Activated CD4-positive, alpha-beta T cell treated with anti-CD3 and anti-CD28 coated beads, Interleukin-2, amount 10 ng/mL, durations not matched to agents 24 days and 14 days (primary cell): ENCODE measurements around the gene RILPL1. TPM values are rescaled to one million over a fixed set of nuclear protein-coding genes. Genes with fewer than 3 reads are reported as not detected.

Source experiments
- DNase-seq: peaks from one replicate; pipeline ENCODE4 v3.0.0; 2022
- H3K27ac Mint-ChIP-seq: one replicate; pipeline ENCODE4 v1.8.0; 2022; ENCODE audit warnings: mild to moderate bottlenecking, mixed read lengths
- H3K27me3 Mint-ChIP-seq: one replicate; pipeline ENCODE4 v1.8.0; 2022; ENCODE audit warnings: mixed read lengths
- H3K36me3 Mint-ChIP-seq: one replicate; pipeline ENCODE4 v1.8.0; 2022; ENCODE audit warnings: low read depth, mild to moderate bottlenecking, mixed read lengths
- H3K4me1 Mint-ChIP-seq: one replicate; pipeline ENCODE4 v1.8.0; 2021; ENCODE audit warnings: mixed read lengths
- H3K4me3 Mint-ChIP-seq: one replicate; pipeline ENCODE4 v1.8.0; 2022; ENCODE audit warnings: mild to moderate bottlenecking, moderate library complexity, mixed read lengths
- H3K9me3 Mint-ChIP-seq: one replicate; pipeline ENCODE4 v1.8.0; 2021; ENCODE audit warnings: mixed read lengths
- intact Hi-C: fragments of 100-400 bp; cut with micrococcal nuclease; formaldehyde crosslinking; loops from one replicate; pipeline ENCODE4 v1.15.1; 2023
- total RNA-seq: library from RNA; stranded (reverse); gene quantifications from 2 replicates; pipeline ENCODE4 v1.2.3, GENCODE V29; 2022

Gene RILPL1
- total RNA-seq, 1 donor from 2014 or later, result 4.1 TPM

DNA sequence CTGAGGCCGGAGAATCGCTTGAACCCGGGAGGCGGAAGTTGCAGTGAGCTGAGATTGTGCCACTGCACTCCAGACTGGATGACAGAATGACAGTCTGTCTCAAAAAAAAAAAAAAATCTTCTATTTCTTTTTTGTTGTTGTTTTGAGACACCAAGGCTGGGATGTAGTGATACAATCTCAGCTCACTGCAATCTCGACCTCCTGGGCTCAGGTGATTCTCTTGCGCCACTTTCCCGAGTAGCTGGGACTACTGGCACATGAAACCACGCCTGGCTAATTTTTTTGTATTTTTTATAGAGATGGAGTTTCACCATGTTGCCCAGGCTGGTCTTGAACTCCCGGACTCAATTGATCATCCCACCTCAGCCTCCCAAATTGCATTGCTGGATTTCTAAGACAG, 82.9 kb downstream of the RILPL1 start:
- Mint-ChIP-seq H3K4me1 (peaks cover 21% of the 10 kb centered on the region), H3K27ac (no peak overlapping the region), H3K4me3 (no peak overlapping the region), H3K36me3 (no peaks in the 10 kb centered on the region), H3K9me3 (no peaks in the 10 kb centered on the region), H3K27me3 (no peaks in the 10 kb centered on the region)
- DNase-seq, result no peak
- intact Hi-C loops, result loop anchor here (10.0 kb wide), 1 partner anchor 926 kb away; the partner anchor contains the start of genes KNTC1 and RSRC2

DNA sequence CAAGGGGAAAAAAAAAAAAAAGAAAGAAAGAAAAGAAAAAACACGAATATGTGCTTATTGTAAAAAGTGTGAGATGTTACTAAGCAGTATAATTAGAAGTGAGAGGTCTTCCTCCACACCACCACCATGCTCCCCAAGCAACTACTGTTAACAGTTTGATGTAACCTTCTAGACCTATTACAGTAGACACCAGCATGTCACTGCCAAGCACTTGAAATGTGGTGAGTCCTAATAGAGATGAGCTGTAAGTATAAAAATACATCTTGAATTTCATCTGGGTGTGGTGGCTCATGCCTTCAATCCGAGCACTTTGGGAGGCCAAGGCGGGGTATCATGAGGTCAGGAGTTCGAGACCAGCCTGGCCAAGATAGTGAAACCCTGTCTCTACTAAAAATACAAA, 83.7 kb downstream of the RILPL1 start:
- Mint-ChIP-seq H3K27ac (peak overlapping the region; percentile 81), H3K9me3 (no peaks in the 10 kb centered on the region), H3K27me3 (no peaks in the 10 kb centered on the region), H3K36me3 (no peaks in the 10 kb centered on the region), H3K4me3 (no peak overlapping the region), H3K4me1 (peaks cover 24% of the 10 kb centered on the region)
- DNase-seq, result no peak
- intact Hi-C loops, result loop anchor here (10.0 kb wide), 1 partner anchor 925 kb away; the partner anchor contains the start of genes KNTC1 and RSRC2

DNA sequence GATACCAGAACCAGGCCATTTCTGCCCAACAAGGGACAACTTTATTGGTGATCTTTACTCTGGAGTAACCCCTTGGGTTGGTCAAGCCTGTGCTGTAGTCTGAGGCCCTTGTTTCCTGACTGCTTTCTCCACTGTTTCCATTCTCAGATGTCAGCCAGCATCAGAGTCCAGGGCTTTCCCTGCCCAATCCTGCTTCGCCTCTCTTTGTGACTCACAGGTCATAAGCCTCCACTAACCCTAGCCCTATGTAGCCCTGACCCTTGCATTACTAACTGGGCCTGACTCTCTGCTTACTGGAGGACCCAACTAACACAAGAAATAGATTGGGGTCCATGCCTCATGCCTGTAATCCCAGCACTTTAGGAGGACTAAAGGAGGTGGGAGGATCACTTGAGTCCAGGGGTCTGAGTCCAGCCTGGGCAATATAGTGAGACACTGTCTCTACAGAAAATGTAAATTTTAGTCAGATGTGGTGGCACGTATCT, 84.2 kb downstream of the RILPL1 start:
- intact Hi-C loops, result no loop called here
- DNase-seq, result no peak

DNA sequence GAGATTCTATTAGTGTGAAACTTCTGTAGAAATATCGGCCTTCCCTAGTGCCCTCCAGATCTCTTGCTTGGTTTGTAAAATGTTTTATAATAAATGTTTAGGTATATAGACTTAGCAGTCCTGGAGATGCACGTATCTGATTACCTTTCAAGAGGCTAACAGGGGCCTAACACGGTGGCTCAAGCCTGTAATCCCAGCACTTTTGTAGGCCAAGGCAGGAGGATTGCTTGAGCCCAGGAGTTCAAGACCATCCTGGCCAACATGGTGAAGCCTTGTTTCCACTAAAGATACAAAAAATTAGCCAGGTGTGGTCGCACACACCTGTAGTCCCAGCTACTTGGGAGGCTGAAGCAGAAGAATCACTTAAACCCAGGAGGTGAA, 87.2 kb downstream of the RILPL1 start:
- Mint-ChIP-seq H3K36me3 (no peaks in the 10 kb centered on the region), H3K4me3 (peak overlapping the region; percentile 6), H3K27ac (no peak overlapping the region), H3K9me3 (no peaks in the 10 kb centered on the region), H3K27me3 (no peaks in the 10 kb centered on the region), H3K4me1 (peaks cover 25% of the 10 kb centered on the region)
- intact Hi-C loops, result no loop called here
- DNase-seq, result no peak

More for the DNA sequence above, 84.2 kb downstream of the RILPL1 start:
- Mint-ChIP-seq H3K27me3 (no peaks in the 10 kb centered on the region), H3K4me1 (peaks cover 24% of the 10 kb centered on the region), H3K4me3 (peak overlapping the region; percentile 51), H3K36me3 (no peaks in the 10 kb centered on the region), H3K27ac (peak overlapping the region; percentile 81), H3K9me3 (no peaks in the 10 kb centered on the region)

DNA sequence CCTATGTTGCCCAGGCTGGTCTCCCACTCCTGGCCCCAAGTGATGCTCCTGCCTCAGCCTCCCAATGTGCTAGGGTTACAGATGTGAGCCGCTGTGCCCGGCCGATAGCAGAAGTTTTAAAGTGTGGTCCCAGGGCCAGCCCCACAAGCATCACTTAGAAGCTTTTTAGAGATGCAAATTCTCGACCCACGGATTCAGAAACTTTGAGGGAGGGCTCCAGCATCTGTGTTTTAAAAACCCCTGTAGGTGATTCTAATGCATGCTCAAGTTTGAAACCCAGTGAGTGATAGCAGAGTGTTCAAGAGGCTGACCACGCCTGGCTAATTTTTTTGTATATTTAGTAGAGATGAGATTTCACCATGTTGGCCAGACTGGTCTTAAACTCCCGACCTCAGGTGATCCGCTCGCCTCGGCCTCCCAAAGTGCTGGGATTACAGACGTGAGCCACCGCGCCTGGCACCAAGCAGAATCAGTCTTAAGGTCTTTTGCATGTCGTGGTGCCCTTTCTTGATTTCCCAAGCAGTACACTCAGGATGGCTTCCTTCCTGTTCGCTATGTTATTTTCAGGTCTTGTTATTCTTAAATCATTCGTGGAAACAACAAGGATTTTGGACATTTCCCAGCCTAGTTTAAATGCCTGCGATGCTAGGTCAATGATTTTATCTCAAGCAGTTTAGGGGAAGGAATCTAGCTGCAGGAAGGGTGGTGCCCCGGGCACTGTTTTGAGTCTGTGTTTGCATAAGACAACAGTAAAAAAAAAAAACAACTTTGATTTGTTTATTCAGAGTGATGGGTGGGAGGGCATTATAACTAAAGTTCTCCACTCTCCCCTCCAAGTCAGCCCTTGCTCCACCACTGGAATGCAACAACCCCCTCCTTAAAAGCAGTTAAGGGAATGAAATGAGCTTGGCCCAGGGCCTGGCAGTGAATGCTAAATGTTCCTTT, 87.9 kb downstream of the RILPL1 start:
- H3K36me3 Mint-ChIP-seq, result no peaks in the 10 kb centered on the region

DNA sequence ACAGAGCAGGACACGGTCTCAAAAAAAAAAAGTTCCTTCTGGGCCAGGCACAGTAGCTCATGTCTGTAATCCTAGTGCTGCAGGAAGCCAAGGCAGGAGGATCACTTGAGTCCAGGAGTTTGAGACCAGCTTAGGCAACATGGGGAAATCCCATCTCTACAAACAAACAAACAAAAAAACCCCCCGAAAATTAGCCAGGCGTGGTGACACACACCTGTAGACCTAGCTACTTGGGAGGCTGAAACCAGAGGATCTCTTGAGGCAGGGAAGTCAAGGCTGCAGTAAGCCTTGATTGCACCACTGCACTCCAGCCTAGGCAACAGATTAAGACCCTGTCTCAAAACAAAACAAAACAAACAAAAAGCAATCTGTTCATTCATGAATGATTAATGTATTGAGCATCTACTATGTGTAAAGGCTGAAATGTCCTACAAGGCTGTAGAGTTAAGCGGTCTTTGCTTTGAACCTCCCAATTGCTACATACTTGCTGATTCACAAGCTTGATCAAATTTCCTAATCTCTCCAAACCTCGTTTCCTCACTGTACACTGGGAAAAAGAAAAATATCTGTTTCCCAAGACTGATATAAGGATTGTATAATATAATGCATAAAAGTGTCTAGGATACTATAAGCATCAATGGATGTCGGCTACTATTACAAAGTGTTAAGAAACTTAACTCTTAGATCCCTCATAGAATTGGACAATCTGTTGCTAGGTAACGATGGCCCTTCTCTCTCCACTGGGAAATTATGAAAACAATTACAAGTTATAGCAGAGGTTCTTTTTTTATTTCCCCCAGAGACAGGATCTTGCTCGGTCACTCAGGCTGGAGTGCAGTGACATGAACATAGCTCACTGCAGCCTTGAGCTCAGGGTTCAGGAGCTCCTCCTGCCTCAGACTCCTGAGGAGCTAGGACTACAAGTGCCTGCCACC, 89.2 kb downstream of the RILPL1 start:
- no peaks in the 10 kb centered on the region for H3K27me3 Mint-ChIP-seq
- no peaks in the 10 kb centered on the region for H3K9me3 Mint-ChIP-seq
- DNase-seq, result no peak
- no peak overlapping the region for H3K4me3 Mint-ChIP-seq
- intact Hi-C loops, result no loop called here
- peaks cover 24% of the 10 kb centered on the region for H3K4me1 Mint-ChIP-seq
- H3K27ac Mint-ChIP-seq, result no peak overlapping the region
- no peaks in the 10 kb centered on the region for H3K36me3 Mint-ChIP-seq

More for the DNA sequence above, 87.9 kb downstream of the RILPL1 start:
- H3K4me3 Mint-ChIP-seq, result peak overlapping the region; percentile 6
- no peaks in the 10 kb centered on the region for H3K27me3 Mint-ChIP-seq
- peaks cover 25% of the 10 kb centered on the region for H3K4me1 Mint-ChIP-seq
- H3K9me3 Mint-ChIP-seq, result no peaks in the 10 kb centered on the region
- intact Hi-C loops, result no loop called here
- no peak for DNase-seq
- H3K27ac Mint-ChIP-seq, result peak overlapping the region; percentile 49

DNA sequence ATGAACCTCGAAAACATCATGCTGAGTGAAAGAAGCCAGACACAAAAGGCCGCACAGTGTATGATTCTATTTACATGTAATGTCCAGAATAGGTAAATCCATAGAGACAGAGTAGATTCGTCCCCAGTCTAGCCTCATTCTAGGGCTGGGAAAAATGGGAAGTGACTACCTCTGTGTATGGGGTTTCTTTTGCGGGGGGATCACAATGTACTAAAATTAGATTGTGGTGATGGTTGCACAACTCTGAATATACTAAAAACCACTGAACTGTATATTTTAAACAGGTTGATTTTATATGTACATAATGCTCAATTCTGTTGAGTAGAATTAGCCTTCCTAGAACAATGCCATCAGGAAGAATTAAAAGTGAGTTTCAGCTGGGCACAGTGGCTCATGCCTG, 90.7 kb downstream of the RILPL1 start:
- Mint-ChIP-seq H3K27me3 (no peaks in the 10 kb centered on the region), H3K4me1 (peaks cover 12% of the 10 kb centered on the region), H3K9me3 (no peaks in the 10 kb centered on the region), H3K4me3 (no peak overlapping the region), H3K36me3 (no peaks in the 10 kb centered on the region), H3K27ac (no peak overlapping the region)
- no peak for DNase-seq
- intact Hi-C loops, result no loop called here

DNA sequence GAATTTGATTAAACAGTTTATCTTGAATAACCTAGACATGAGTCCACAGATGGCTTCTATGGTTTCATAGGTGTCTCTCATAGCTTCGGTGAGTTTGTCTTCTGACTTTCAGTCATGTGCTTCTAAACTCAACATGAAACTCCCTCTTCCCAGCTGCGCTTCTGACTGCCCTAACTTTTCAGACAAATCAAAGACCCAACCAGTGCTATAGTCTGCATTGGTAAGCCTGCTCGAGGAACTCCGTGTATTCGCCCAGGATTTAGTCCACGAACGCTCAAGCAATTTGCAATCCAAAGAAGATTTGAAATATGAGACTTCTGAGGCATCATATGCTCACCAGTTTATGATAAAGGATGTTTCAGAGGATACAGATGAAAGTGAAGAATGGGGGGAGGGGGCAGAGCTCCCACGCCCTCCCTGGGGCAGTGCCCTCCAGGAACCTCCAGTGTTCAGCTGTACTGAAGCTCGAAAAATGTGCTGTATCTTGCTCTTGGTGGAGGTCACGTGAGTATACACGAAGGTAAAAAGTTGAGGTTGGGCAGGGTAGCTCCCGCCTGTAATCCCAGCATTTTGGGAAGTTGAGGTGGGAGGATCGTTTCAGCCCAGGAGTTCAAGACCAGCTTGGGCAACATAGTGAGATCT, 91.9 kb downstream of the RILPL1 start:
- no peak for DNase-seq
- intact Hi-C loops, result no loop called here
- Mint-ChIP-seq H3K36me3 (no peaks in the 10 kb centered on the region), H3K27ac (no peak overlapping the region), H3K4me3 (no peak overlapping the region), H3K9me3 (no peaks in the 10 kb centered on the region), H3K27me3 (no peaks in the 10 kb centered on the region), H3K4me1 (peaks cover 17% of the 10 kb centered on the region)

DNA sequence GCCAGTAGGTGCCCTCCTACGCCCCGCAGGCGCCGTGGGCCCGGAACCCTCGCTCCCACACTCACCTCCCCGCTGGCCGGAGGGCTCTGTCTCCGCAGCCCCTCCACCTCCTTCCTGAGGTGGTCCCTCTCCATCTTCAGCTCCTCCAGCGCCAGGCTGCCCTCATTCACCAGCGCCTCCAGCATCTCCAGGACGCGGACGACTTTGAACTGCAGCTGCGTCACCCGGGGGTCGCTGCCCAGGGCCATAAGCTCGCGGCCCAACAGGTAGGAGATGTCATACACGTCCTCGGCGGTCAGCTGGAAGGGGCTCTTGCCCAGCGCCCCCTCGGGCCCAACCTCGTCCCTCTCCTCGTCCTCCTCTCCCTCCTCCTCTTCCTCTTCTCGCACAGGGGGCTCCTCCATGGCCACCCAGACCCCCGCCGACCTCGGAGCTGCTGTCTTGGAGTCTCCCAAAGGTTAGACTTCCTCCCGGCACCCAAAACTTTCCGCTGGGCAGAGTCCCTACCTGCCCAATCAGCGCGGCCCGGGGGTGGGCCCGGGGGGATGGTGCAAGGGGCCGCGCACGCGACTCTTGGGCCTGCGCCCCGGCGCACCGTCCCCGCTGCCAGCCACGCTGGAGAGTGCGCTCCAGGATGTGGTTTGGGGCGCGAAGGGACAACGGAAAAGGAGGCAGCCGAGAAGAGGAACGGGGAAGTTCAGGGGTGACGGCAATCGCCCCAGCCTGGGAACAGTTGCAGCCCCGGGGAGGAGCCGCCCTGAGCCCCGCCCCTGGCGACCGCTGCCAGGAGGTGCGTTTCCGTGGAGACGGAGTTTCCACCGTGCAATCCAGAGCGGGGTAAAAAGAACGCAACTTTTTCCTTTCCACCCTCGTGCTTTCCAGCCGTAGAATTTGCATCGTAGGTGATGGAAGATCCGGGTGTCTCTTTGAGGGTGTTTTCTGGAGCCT, 97.2 kb downstream of the RILPL1 start, which contains the start of gene RILPL2:
Gene RILPL2, minus strand, starts transcription at position 668 of the 948 bp plus-strand sequence. Its CDS starts 264 bp downstream, at position 404.
- intact Hi-C loops, result loop anchor here (1.0 to 10.0 kb wide), 8 partner anchors 12 to 1491 kb away; partner anchors contain the start of genes ATP6V0A2, SBNO1 and SNRNP35
- Mint-ChIP-seq H3K4me3 (peak within 1 kb of the TSS; percentile 99), H3K4me1 (peaks cover 35% of the 10 kb centered on the region), H3K27ac (peak within 1 kb of the TSS; percentile 99), H3K9me3 (no peaks in the 10 kb centered on the region), H3K27me3 (no peaks in the 10 kb centered on the region), H3K36me3 (peaks cover 29% of the 10 kb centered on the region)
- peak; percentile 98 for DNase-seq

DNA sequence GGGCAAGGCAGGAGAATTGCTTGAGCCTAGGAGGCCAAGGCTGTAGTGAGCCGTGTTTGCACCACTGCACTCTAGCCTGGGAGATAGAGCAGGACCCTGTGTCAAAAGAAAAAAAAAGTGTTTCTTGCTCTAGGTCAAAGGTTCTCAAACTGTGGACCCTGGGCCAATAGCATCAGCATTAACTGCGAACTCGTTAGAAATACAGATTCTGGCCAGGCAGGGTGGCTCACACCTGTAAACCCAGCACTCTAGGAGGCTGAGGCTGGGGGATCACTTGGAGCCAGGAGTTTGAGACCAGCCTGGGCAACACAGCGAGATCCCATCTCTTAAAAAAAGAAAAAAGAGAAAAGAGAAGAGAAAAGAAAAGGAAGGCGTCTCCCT, 97.9 kb downstream of the RILPL1 start:
- Mint-ChIP-seq H3K4me1 (peaks cover 40% of the 10 kb centered on the region), H3K9me3 (no peaks in the 10 kb centered on the region), H3K4me3 (peak overlapping the region; percentile 99), H3K27ac (peak overlapping the region; percentile 99), H3K27me3 (no peaks in the 10 kb centered on the region), H3K36me3 (peaks cover 36% of the 10 kb centered on the region)
- intact Hi-C loops, result loop anchor here (1.0 to 10.0 kb wide), 8 partner anchors 13 to 1492 kb away; partner anchors contain the start of genes ATP6V0A2, SBNO1 and SNRNP35
- no peak for DNase-seq

DNA sequence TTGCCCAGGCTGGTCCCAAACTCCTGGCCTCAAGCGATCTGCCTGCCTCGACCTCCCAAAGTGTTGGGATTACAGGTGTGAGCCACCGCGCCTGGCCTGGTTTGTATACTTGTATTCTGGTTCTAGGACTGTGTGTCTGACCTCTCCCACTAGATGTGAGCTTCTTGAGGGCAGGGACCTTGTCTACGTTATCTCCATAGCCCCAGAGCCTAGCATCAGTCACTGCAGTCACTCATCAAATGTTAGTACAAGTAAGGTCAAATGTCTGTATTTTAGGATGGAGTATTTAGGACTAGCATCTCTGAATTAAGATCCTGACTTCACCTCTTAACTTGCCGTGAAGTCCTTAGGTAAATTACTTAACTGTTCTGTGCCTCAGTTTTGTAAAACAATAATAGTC, 99.9 kb downstream of the RILPL1 start:
- H3K27ac Mint-ChIP-seq, result peak overlapping the region; percentile 76
- no peak for DNase-seq
- H3K9me3 Mint-ChIP-seq, result no peaks in the 10 kb centered on the region
- H3K4me3 Mint-ChIP-seq, result peak overlapping the region; percentile 99
- H3K27me3 Mint-ChIP-seq, result no peaks in the 10 kb centered on the region
- H3K4me1 Mint-ChIP-seq, result peaks cover 41% of the 10 kb centered on the region
- peaks cover 49% of the 10 kb centered on the region for H3K36me3 Mint-ChIP-seq
- intact Hi-C loops, result loop anchor here (10.0 kb wide), 1 partner anchor 281 kb away; the partner anchor contains the start of gene ATP6V0A2
